Measurements from ENCODE around the gene MLLT10. TPM values are rescaled to one million over a fixed set of nuclear protein-coding genes. Genes with fewer than 3 reads are reported as not detected.

The MLLT10 gene
- total and polyA plus RNA-seq, 9 of the 15 experiments (the other 6 are each of a cell fraction or from before 2014, with no cell fraction given) = 18.8 to 81.4 (median 64.2) TPM

DNA sequence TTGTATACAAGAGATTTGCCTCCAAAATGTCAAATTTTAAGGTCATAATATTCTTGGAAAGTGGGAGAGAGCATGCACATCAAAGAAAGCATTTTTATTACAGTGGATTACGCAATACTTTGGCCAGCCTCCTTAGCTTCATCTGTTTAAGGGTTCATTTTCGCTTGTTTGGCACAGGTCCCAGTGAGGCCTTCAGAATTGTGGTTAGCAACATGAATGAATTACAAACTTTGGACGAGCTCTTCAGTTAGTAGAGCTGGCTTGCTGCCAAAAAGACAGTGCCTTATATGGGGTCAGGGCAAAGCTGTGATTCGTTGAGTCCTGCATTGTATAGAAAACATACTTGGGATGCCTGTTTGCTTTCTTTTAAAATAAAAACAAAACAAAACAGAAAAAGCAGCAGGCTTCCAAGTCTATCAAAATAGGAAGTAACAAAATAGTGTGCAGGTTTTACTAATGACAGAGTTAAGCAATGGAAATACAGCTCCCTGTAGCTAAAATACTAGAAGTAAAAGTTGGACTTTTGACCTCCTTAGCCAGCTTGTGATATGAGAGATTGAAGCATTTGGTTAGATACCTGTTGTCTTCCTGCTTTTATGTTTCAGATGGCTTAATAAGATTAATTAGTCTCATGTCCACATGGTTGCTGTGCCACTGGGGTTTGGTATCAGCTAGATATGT, 190.8 kb downstream of the MLLT10 start (continued):
- no peak for TF ChIP-seq ZNF76 (CRISPR knock-in tag; IDR thresholded peaks at IDR 0.05; ENCODE audit: borderline replicate concordance)
- TF ChIP-seq ADNP (tag; IDR thresholded peaks at IDR 0.05) = no peak
- no peak for TF ChIP-seq DDX20 (tag; IDR thresholded peaks at IDR 0.05; ENCODE audit: low read depth)
- no peak for TF ChIP-seq ZNF57 (CRISPR knock-in tag; IDR thresholded peaks at IDR 0.05)
- TF ChIP-seq PRMT5 (CRISPR knock-in tag; IDR thresholded peaks at IDR 0.05) = no peak
- TF ChIP-seq ARID2 (IDR thresholded peaks at IDR 0.05) = no peak
- no peak for TF ChIP-seq HEY1 (CRISPR knock-in tag; IDR thresholded peaks at IDR 0.05; ENCODE audit: borderline replicate concordance)
- TF ChIP-seq, protein P1, sequence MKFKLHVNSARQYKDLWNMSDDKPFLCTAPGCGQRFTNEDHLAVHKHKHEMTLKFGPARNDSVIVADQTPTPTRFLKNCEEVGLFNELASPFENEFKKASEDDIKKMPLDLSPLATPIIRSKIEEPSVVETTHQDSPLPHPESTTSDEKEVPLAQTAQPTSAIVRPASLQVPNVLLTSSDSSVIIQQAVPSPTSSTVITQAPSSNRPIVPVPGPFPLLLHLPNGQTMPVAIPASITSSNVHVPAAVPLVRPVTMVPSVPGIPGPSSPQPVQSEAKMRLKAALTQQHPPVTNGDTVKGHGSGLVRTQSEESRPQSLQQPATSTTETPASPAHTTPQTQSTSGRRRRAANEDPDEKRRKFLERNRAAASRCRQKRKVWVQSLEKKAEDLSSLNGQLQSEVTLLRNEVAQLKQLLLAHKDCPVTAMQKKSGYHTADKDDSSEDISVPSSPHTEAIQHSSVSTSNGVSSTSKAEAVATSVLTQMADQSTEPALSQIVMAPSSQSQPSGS (CRISPR knock-in tag; IDR thresholded peaks at IDR 0.05) = no peak
- TF ChIP-seq ZNF830 (CRISPR knock-in tag; IDR thresholded peaks at IDR 0.05) = no peak
- no peak for TF ChIP-seq RBM15 (IDR thresholded peaks at IDR 0.05; ENCODE audit: insufficient read depth, low read length)
- TF ChIP-seq, protein P2, sequence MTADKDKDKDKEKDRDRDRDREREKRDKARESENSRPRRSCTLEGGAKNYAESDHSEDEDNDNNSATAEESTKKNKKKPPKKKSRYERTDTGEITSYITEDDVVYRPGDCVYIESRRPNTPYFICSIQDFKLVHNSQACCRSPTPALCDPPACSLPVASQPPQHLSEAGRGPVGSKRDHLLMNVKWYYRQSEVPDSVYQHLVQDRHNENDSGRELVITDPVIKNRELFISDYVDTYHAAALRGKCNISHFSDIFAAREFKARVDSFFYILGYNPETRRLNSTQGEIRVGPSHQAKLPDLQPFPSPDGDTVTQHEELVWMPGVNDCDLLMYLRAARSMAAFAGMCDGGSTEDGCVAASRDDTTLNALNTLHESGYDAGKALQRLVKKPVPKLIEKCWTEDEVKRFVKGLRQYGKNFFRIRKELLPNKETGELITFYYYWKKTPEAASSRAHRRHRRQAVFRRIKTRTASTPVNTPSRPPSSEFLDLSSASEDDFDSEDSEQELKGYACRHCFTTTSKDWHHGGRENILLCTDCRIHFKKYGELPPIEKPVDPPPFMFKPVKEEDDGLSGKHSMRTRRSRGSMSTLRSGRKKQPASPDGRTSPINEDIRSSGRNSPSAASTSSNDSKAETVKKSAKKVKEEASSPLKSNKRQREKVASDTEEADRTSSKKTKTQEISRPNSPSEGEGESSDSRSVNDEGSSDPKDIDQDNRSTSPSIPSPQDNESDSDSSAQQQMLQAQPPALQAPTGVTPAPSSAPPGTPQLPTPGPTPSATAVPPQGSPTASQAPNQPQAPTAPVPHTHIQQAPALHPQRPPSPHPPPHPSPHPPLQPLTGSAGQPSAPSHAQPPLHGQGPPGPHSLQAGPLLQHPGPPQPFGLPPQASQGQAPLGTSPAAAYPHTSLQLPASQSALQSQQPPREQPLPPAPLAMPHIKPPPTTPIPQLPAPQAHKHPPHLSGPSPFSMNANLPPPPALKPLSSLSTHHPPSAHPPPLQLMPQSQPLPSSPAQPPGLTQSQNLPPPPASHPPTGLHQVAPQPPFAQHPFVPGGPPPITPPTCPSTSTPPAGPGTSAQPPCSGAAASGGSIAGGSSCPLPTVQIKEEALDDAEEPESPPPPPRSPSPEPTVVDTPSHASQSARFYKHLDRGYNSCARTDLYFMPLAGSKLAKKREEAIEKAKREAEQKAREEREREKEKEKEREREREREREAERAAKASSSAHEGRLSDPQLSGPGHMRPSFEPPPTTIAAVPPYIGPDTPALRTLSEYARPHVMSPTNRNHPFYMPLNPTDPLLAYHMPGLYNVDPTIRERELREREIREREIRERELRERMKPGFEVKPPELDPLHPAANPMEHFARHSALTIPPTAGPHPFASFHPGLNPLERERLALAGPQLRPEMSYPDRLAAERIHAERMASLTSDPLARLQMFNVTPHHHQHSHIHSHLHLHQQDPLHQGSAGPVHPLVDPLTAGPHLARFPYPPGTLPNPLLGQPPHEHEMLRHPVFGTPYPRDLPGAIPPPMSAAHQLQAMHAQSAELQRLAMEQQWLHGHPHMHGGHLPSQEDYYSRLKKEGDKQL (CRISPR knock-in tag; IDR thresholded peaks at IDR 0.05; ENCODE audit: borderline replicate concordance) = no peak
- TF ChIP-seq IRF2 (CRISPR knock-in tag; IDR thresholded peaks at IDR 0.05) = no peak
- no peak for TF ChIP-seq POU5F1 (IDR thresholded peaks at IDR 0.05; ENCODE audit: borderline replicate concordance, low read depth, low read length, partially characterized antibody)
- TF ChIP-seq, protein P3, sequence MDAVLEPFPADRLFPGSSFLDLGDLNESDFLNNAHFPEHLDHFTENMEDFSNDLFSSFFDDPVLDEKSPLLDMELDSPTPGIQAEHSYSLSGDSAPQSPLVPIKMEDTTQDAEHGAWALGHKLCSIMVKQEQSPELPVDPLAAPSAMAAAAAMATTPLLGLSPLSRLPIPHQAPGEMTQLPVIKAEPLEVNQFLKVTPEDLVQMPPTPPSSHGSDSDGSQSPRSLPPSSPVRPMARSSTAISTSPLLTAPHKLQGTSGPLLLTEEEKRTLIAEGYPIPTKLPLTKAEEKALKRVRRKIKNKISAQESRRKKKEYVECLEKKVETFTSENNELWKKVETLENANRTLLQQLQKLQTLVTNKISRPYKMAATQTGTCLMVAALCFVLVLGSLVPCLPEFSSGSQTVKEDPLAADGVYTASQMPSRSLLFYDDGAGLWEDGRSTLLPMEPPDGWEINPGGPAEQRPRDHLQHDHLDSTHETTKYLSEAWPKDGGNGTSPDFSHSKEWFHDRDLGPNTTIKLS (IDR thresholded peaks at IDR 0.05; ENCODE audit: borderline replicate concordance, low read depth) = no peak
- TF ChIP-seq RNF2 (IDR thresholded peaks at IDR 0.05) = no peak; the same call in 1 of the 2 replicates
- no peak for TF ChIP-seq ZNF282 (CRISPR knock-in tag; IDR thresholded peaks at IDR 0.05)
- TF ChIP-seq, protein P4, sequence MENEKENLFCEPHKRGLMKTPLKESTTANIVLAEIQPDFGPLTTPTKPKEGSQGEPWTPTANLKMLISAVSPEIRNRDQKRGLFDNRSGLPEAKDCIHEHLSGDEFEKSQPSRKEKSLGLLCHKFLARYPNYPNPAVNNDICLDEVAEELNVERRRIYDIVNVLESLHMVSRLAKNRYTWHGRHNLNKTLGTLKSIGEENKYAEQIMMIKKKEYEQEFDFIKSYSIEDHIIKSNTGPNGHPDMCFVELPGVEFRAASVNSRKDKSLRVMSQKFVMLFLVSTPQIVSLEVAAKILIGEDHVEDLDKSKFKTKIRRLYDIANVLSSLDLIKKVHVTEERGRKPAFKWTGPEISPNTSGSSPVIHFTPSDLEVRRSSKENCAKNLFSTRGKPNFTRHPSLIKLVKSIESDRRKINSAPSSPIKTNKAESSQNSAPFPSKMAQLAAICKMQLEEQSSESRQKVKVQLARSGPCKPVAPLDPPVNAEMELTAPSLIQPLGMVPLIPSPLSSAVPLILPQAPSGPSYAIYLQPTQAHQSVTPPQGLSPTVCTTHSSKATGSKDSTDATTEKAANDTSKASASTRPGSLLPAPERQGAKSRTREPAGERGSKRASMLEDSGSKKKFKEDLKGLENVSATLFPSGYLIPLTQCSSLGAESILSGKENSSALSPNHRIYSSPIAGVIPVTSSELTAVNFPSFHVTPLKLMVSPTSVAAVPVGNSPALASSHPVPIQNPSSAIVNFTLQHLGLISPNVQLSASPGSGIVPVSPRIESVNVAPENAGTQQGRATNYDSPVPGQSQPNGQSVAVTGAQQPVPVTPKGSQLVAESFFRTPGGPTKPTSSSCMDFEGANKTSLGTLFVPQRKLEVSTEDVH (IDR thresholded peaks at IDR 0.05; ENCODE audit: low read depth, partially characterized antibody) = no peak
